Loucy (cell line): Measurements from ENCODE around the gene PERCC1.

Experiments
- EZH2phosphoT487 ChIP-seq: fragments of 200-600 bp; IDR thresholded peaks from 2 replicates; pipeline ENCODE4 v1.6.1; 2018; ENCODE audit warnings: antibody characterized with exemption, mild to moderate bottlenecking, moderate library complexity, borderline replicate concordance
- TF ChIP-seq, protein P1 (sequence below): fragments of 200-600 bp; sonication (generic); conservative IDR thresholded peaks from 2 replicates; pipeline ENCODE4 v1.5.1; 2014; ENCODE audit warnings: mild to moderate bottlenecking, antibody characterized with exemption, low read length

- TF ChIP-seq, protein P1, sequence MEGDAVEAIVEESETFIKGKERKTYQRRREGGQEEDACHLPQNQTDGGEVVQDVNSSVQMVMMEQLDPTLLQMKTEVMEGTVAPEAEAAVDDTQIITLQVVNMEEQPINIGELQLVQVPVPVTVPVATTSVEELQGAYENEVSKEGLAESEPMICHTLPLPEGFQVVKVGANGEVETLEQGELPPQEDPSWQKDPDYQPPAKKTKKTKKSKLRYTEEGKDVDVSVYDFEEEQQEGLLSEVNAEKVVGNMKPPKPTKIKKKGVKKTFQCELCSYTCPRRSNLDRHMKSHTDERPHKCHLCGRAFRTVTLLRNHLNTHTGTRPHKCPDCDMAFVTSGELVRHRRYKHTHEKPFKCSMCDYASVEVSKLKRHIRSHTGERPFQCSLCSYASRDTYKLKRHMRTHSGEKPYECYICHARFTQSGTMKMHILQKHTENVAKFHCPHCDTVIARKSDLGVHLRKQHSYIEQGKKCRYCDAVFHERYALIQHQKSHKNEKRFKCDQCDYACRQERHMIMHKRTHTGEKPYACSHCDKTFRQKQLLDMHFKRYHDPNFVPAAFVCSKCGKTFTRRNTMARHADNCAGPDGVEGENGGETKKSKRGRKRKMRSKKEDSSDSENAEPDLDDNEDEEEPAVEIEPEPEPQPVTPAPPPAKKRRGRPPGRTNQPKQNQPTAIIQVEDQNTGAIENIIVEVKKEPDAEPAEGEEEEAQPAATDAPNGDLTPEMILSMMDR, result no peak
- TF ChIP-seq EZH2phosphoT487, result no peak
These were observed 18.4 kb downstream of the PERCC1 start for GRCh38 chr16:1449201-1449788.
